Activated CD8-positive, alpha-beta memory T cell treated with anti-CD3 and anti-CD28 coated beads, Interleukin-2, amount 50 U/mL, for 48 hours (primary cell): ENCODE measurements around the gene MAK.
"Not testable (repeated sequence)": the region's sequence is repeated elsewhere in the genome, so short reads cannot be mapped to it uniquely, and the experiment has no call there.

ENCODE experiments used
- DNase-seq: peaks from one replicate; pipeline ENCODE4 v3.0.0-alpha.2; 2020

The MAK gene

GRCh38 chr6:10722570-10722819, 115.8 kb downstream of the MAK start:
- DNase-seq, result no peak

GRCh38 chr6:10721850-10722569, 116.3 kb downstream of the MAK start:
- no peak for DNase-seq

GRCh38 chr6:10720960-10721849, 117.1 kb downstream of the MAK start:
- DNase-seq, result not testable (repeated sequence)

GRCh38 chr6:10720265-10720959, 117.9 kb downstream of the MAK start:
- DNase-seq, result peak; percentile 79

GRCh38 chr6:10719964-10720264, 118.4 kb downstream of the MAK start:
- no peak for DNase-seq

- DNase-seq, result no peak
Measured at GRCh38 chr6:10719296-10719963, 118.9 kb downstream of the MAK start.

GRCh38 chr6:10713962-10714361, 124.4 kb downstream of the MAK start:
- no peak for DNase-seq
